ENCODE results near the gene BTBD18. TPM values are rescaled to one million over a fixed set of nuclear protein-coding genes. Genes with fewer than 3 reads are reported as not detected.
A peak's percentile ranks its signal among the peaks of the same experiment; 100 is the strongest.

BTBD18 gene
- total RNA-seq, 4 donors from 2014 or later: not detected

DNA sequence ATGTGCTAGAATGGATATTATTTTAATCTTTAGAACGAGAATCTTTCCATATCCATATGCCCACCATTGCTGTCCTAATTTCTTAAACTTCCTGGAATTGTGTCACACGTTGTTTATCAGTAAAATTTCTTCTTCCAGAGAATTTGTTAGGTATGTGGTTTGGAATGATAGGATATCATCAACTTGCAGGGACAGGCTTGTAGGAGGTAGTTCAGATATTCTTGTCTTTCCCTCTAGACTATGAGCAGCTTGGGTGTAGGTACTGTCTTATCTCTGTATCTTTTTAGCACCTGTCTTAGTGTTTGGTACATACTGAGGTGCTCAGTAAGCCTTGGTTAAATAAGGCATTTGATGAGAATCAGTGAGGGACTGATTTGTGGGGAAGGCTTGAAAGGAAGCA lies 13.4 kb upstream of the BTBD18 start:
- no peaks in the 10 kb centered on the region for H3K9me3 ChIP-seq
- H3K4me1 ChIP-seq: peaks cover 0 to 54% (median 34%) of the 10 kb centered on the region in 4 donors
- no peak for TF ChIP-seq POLR2A (IDR thresholded peaks at IDR 0.05)
- TF ChIP-seq EP300 (IDR thresholded peaks at IDR 0.05): no peak
- TF ChIP-seq CTCF (IDR thresholded peaks at IDR 0.05): no peak
- 10% methylated on average over 2 of the region's 2 CpGs for WGBS, 2 donors
- no peaks in the 10 kb centered on the region for H3K27me3 ChIP-seq
- H3K27ac ChIP-seq: peak overlapping the region in 3 of 4 donors; percentile 83 to 97 (median 95)
- DNase-seq (ENCODE audit: low spot score in 2 of 2): no peak
- no peaks in the 10 kb centered on the region for H3K36me3 ChIP-seq
- H3K4me3 ChIP-seq: peak overlapping the region in 2 of 4 donors; percentile 48 to 64

- no peak for DNase-seq (ENCODE audit: low spot score in 2 of 2)
- H3K36me3 ChIP-seq: no peaks in the 10 kb centered on the region
- H3K4me1 ChIP-seq: peaks cover 0 to 51% (median 32%) of the 10 kb centered on the region in 4 donors
- peak overlapping the region in 3 of 4 donors; percentile 83 to 97 (median 95) for H3K27ac ChIP-seq
- peak overlapping the region in 3 of 4 donors; percentile 48 to 64 (median 56) for H3K4me3 ChIP-seq
- TF ChIP-seq EP300 (IDR thresholded peaks at IDR 0.05) (no peak), POLR2A (IDR thresholded peaks at IDR 0.05) (no peak), CTCF (IDR thresholded peaks at IDR 0.05) (no peak)
- no peaks in the 10 kb centered on the region for H3K27me3 ChIP-seq
- 6 to 15% methylated on average over 2 of the region's 2 CpGs for WGBS, 2 donors
- H3K9me3 ChIP-seq: no peaks in the 10 kb centered on the region
Observed at GRCh38 chr11:57764566-57764965, 12.9 kb upstream of the BTBD18 start.

GRCh38 chr11:57764021-57764420 lies 12.4 kb upstream of the BTBD18 start:
- peak in 1 of 5 experiments; percentile 3 for TF ChIP-seq CTCF (IDR thresholded peaks at IDR 0.05)
- no peak for TF ChIP-seq EP300 (IDR thresholded peaks at IDR 0.05)
- TF ChIP-seq POLR2A (IDR thresholded peaks at IDR 0.05): no peak
- H3K36me3 ChIP-seq: no peaks in the 10 kb centered on the region
- peak overlapping the region; percentile 48 to 65 (median 60) for H3K4me3 ChIP-seq
- 18 to 23% methylated on average over 4 of the region's 4 CpGs for WGBS, 2 donors
- no peaks in the 10 kb centered on the region for H3K9me3 ChIP-seq
- H3K27ac ChIP-seq: peak overlapping the region; percentile 39 to 97 (median 89)
- H3K4me1 ChIP-seq: peaks cover 0 to 46% (median 30%) of the 10 kb centered on the region in 4 donors
- DNase-seq (ENCODE audit: low spot score in 2 of 2): no peak
- H3K27me3 ChIP-seq: no peaks in the 10 kb centered on the region

DNA sequence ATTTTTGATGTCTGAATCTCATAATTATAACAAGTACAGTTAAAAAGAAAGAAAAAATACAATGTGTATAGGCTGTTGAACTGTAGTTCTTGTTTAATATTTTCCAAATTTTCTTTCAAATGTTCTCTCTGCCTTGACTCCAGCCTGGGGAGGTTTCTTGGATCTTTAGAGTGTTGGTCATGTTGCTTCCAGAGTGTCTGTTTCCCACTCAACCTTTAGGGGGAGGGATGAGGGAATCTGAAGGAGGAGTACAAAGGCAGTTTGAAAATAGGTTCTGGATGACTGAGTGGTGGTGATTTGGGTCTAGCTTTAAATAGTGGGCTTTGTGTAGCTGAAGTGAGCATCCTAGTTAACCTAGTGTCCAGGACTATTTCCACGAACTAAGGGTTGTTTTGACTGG lies 11.9 kb upstream of the BTBD18 start:
- Histone ChIP-seq H3K36me3 (no peaks in the 10 kb centered on the region), H3K9me3 (no peaks in the 10 kb centered on the region), H3K4me1 (peaks cover 0 to 41% (median 30%) of the 10 kb centered on the region in 4 donors), H3K27me3 (no peaks in the 10 kb centered on the region), H3K27ac (peak overlapping the region; percentile 39 to 97 (median 89)), H3K4me3 (peak overlapping the region; percentile 48 to 65 (median 60))
- no peak for DNase-seq (ENCODE audit: low spot score in 2 of 2)
- TF ChIP-seq EP300 (IDR thresholded peaks at IDR 0.05) (peak in 1 of 2 donors; percentile 50), CTCF (IDR thresholded peaks at IDR 0.05) (peak; percentile 27 to 39 (median 36)), POLR2A (IDR thresholded peaks at IDR 0.05) (no peak)
- 4 to 7% methylated on average over 1 of the region's 1 CpG for WGBS, 2 donors

- no peaks in the 10 kb centered on the region for H3K9me3 ChIP-seq
- H3K27ac ChIP-seq: peak overlapping the region; percentile 83 to 97 (median 92)
- TF ChIP-seq POLR2A (IDR thresholded peaks at IDR 0.05) (no peak), EP300 (IDR thresholded peaks at IDR 0.05) (no peak), CTCF (IDR thresholded peaks at IDR 0.05) (no peak)
- WGBS, 2 donors: 1 to 2% methylated on average over 9 of the region's 9 CpGs
- peaks cover 0 to 35% (median 29%) of the 10 kb centered on the region in 4 donors for H3K4me1 ChIP-seq
- no peak for DNase-seq (ENCODE audit: low spot score in 2 of 2)
- H3K4me3 ChIP-seq: peak overlapping the region; percentile 48 to 65 (median 60)
- H3K36me3 ChIP-seq: no peaks in the 10 kb centered on the region
- H3K27me3 ChIP-seq: no peaks in the 10 kb centered on the region
Observed at GRCh38 chr11:57762235-57762861, 10.7 kb upstream of the BTBD18 start.
